HG03442 (cell line): ENCODE data around the gene DOK6.

Source experiments
- ATAC-seq: cut with Tn5 transposase; IDR thresholded peaks from one replicate; pipeline ENCODE4 v1.9.1; 2021; ENCODE audit warnings: mild to moderate bottlenecking, moderate library complexity; ENCODE audit not compliant: unreplicated experiment

The DOK6 gene

DNA sequence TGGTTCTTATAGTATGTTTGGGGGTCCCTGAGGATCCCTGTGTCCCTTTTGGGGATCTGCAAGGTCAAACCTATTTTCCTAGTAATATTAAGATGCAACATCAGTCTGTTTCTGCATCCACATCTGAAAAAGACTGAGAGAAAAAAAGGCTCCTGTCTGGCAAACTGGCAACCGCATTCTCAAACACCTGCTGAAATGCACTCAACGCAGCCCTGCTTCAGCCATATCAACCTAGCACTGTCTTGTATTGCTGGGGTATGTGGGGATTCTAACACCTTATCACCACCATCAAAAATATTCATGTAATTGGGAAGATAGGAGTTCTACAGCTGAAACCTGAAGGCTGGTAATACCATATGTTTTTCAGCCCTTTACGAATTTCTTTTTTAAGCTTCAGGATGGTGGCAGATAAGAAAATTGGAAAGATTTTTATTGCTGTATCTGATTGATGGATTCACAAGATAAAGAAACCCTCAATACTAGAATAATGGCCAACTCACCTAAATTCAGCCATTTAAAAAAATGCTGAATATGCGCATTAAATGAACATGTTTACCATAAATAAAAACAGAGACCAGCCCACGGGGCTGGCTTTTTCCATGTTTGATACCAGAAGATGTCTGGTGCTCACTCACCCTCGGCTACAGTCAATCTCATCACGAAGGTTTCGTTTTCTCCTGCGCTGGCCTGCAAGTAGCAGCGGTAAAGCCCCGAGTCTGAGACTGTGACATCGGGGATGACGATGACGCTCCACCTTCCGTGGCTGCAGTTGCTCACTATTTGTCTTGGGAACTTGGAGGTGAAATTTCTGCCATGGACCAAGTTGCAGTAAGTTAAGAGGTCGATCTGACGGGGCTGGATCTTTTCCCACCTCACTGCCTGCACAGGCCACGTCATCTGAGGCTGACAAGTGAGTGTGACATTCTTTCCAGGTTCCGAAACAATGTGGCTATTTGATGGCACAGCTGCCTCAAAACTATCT is 494.7 kb downstream of the DOK6 start:
- ATAC-seq, result no peak

DNA sequence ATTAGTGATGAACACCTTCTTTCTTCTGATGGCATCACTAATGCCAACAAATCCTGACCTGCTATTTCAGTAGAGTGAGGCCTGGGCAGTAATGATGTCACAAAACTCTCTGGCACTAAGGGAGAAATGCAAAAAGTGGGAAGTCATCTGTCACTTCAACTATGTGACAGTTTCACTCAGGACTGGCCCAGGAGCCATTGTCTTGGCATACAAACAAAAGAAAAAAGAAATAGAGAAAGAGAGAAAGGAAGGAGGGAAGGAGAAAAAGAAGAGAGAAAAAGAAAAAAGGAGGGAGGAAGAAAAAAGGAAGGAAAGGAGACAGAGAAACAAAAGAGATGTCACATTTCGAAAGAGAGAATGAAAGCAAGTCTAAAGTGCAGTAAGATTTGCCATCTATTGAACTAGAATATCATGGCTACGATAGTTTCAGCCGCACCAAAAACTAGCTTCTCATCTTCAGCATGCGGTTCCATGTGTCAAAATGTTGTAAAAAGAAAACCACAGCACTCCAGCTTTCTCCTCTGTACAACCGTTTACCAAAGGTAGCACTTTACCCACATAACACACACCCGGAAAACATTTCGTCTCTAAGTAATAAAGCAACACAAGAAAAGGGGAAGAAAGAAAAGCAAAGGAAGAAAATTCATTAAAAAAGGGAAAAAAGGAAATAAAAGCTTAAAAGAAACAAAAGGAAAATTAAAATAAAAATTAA is 496.9 kb downstream of the DOK6 start:
- ATAC-seq, result peak; percentile 39

DNA sequence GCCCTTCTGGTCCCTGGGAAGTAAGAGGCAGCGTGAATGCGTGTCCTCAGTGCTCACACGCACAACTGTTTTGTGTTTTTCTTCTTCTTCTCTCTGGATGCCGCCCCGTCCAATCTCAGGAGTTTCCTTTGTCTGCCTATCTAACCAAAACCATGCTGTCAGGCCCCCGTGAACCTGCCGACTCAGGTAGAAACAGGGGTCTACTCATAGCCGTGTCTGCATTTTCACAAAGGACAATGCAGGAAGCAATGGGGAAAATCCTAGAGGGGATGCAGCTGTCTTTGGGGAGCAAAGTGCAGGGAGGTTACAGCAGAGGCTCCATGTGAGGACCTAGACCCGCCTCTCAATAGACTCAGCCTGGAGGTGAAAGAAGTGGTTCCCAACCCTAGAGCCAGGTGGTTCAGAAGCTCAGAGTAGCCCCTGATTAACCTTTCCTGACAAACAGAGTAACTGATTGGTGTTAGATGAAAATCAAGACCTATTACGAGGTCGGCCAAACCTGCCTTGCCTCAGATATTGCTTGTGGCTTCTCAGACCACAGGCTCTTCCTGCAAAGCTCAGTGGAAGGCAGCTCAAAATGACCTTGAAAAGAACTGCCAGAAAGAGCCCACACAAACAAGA is 497.7 kb downstream of the DOK6 start:
- peak; percentile 34 for ATAC-seq
